HepG2 (cell line): ENCODE data around the gene FLRT3. TPM values are rescaled to one million over a fixed set of nuclear protein-coding genes. Genes with fewer than 3 reads are reported as not detected.
A peak's percentile ranks its signal among the peaks of the same experiment; 100 is the strongest.

Experiments
- ATAC-seq: fragments of 200-7000 bp; cut with Tn5 transposase; 3 replicates; pipeline ENCODE4 v1.9.1; 2020; ENCODE audit warnings: mild to moderate bottlenecking, moderate library complexity
- BruUV-seq: library from RNA; stranded (reverse); fragments of 400-500 nt; replicated peaks from 2 replicates; lab custom pipeline; 2021; lab: Mats Ljungman, UMichigan
- CTCF ChIA-PET: fragments of 300-600 bp; formaldehyde crosslinking; extraction: SDS; loops from one replicate; lab custom pipeline; 2021; ENCODE audit warnings: low total read pairs, inconsistent platforms, low intra/inter-chr PET ratio; lab: Yijun Ruan, JAX
- POLR2A ChIA-PET: fragments of 350-600 bp; sonication (Branson Sonifier 250); formaldehyde crosslinking; loops from one replicate; lab custom pipeline; 2020; ENCODE audit warnings: antibody characterized with exemption, inconsistent platforms; lab: Yijun Ruan, JAX
- DNase-seq: peaks from one replicate; pipeline ENCODE4 v3.0.0-alpha.2; 2015; ENCODE audit warnings: low spot score
- FAIRE-seq: peaks from 3 replicates; lab custom pipeline; 2011; peaks lifted over from hg19 to GRCh38; lab: Jason Lieb, UNC
- H2AFZ ChIP-seq: one replicate; pipeline ENCODE4 v1.6.1; 2011; ENCODE audit warnings: low read length, inconsistent platforms
- H3K27ac ChIP-seq: fragments of 300-600 bp; 3 replicates; pipeline ENCODE4 v1.8.0; 2011; ENCODE audit warnings: mixed run types, mild to moderate bottlenecking, mixed read lengths, low read length, inconsistent platforms; ENCODE audit not compliant: insufficient read depth; ENCODE audit errors: extremely low read length
- H3K27me3 ChIP-seq, 2 experiments: fragments of 200-600 bp in 1 of 2; 2 replicates in 1 of 2; 3 replicates in 1 of 2; pipeline versions ENCODE4 v1.6.0 to v1.8.0; 2011; ENCODE audit warnings: low read length in 2 of 2, mild to moderate bottlenecking in 2 of 2, moderate library complexity in 2 of 2, inconsistent platforms in 1 of 2; ENCODE audit not compliant: insufficient read depth in 2 of 2, control insufficient read depth in 1 of 2
- H3K36me3 ChIP-seq, 2 experiments: fragments of 200-600 bp in 1 of 2; replicated peaks in 1 of 2; 2 replicates in 1 of 2; 3 replicates in 1 of 2; pipeline versions ENCODE4 v1.5.1 to v1.8.0; 2011; ENCODE audit warnings: low read length in 2 of 2, inconsistent platforms in 1 of 2; ENCODE audit not compliant: insufficient read depth in 2 of 2, control insufficient read depth in 1 of 2
- H3K4me1 ChIP-seq: 2 replicates; pipeline ENCODE4 v1.5.1; 2012; ENCODE audit warnings: low read length, inconsistent platforms; ENCODE audit not compliant: insufficient read depth
- H3K4me2 ChIP-seq: 2 replicates; pipeline ENCODE4 v1.6.0; 2011; ENCODE audit warnings: low read depth, low read length, inconsistent platforms
- H3K4me3 ChIP-seq, 3 experiments: fragments of 200-600 bp in 1 of 3; sonication (generic), shearing (Covaris generic) in 1 of 3; replicated peaks in 1 of 3; 2 replicates each; pipeline ENCODE4 v1.5.1; 2011 to 2016; ENCODE audit warnings: low read length in 3 of 3, inconsistent platforms in 2 of 3, low read depth in 2 of 3, mild to moderate bottlenecking in 2 of 3, control low read depth in 1 of 3, mixed read lengths in 1 of 3; ENCODE audit not compliant: insufficient read depth in 1 of 3
- H3K79me2 ChIP-seq: one replicate; pipeline ENCODE4 v1.6.1; 2011; ENCODE audit warnings: low read length, inconsistent platforms; ENCODE audit not compliant: insufficient read depth
- H3K9ac ChIP-seq: 2 replicates; pipeline ENCODE4 v1.6.0; 2011; ENCODE audit warnings: mild to moderate bottlenecking, low read depth, low read length, inconsistent platforms; ENCODE audit not compliant: insufficient read depth
- H3K9me3 ChIP-seq: 2 replicates; pipeline ENCODE4 v1.5.1; 2012; ENCODE audit warnings: mild to moderate bottlenecking, low read length
- H4K20me1 ChIP-seq: 2 replicates; pipeline ENCODE4 v1.6.0; 2011; ENCODE audit warnings: inconsistent platforms, mild to moderate bottlenecking, low read length, moderate library complexity; ENCODE audit not compliant: insufficient read depth
- HNRNPLL ChIP-seq: fragments of 200-400 bp; formaldehyde crosslinking; IDR thresholded peaks from 2 replicates; pipeline ENCODE4 v1.6.1; 2017; ENCODE audit warnings: mild to moderate bottlenecking, low read depth, low read length; ENCODE audit not compliant: poor library complexity, severe bottlenecking
- KLF12 ChIP-seq: sonication (generic); formaldehyde crosslinking; IDR thresholded peaks from 2 replicates; pipeline ENCODE4 v1.4.0; 2020; ENCODE audit warnings: missing genetic modification reagents, borderline replicate concordance
- MED1 ChIP-seq: sonication (generic); formaldehyde crosslinking; IDR thresholded peaks from 2 replicates; pipeline ENCODE4 v1.4.0; 2020; ENCODE audit warnings: missing genetic modification reagents
- MIER3 ChIP-seq: IDR thresholded peaks from 2 replicates; pipeline ENCODE4 v1.6.1; 2016; ENCODE audit warnings: missing compliant biosample characterization, borderline replicate concordance
- ZKSCAN5 ChIP-seq: sonication (generic); formaldehyde crosslinking; IDR thresholded peaks from 2 replicates; pipeline ENCODE4 v1.5.1; 2020; ENCODE audit warnings: mild to moderate bottlenecking, missing genetic modification reagents
- ZNF20 ChIP-seq: sonication (generic); formaldehyde crosslinking; IDR thresholded peaks from 2 replicates; pipeline ENCODE4 v1.4.0; 2020; ENCODE audit warnings: mild to moderate bottlenecking, moderate library complexity, missing genetic modification reagents
- ZNF501 ChIP-seq: sonication (generic); formaldehyde crosslinking; IDR thresholded peaks from 2 replicates; pipeline ENCODE4 v1.5.1; 2020; ENCODE audit warnings: mild to moderate bottlenecking, moderate library complexity, missing genetic modification reagents
- ZNF556 ChIP-seq: sonication (generic); formaldehyde crosslinking; IDR thresholded peaks from 2 replicates; pipeline ENCODE4 v1.4.0; 2020; ENCODE audit warnings: mild to moderate bottlenecking, missing genetic modification reagents, borderline replicate concordance
- WGBS: methylation state at CpG from one replicate; pipeline ENCODE4 v1.1.6; 2017; ENCODE audit warnings: low lambda C conversion rate; 5-methylcytosine and 5-hydroxymethylcytosine counted together
- in situ Hi-C: cut with HindIII; loops from 2 replicates; pipeline ENCODE4 v1.10.0; 2017; ENCODE audit warnings: low pct_unique_long_range_greater_than_20kb; ENCODE audit not compliant: extremely low pct_ligation_motif_present
- intact Hi-C: fragments of 100-400 bp; cut with micrococcal nuclease; formaldehyde crosslinking; loops from one replicate; pipeline ENCODE4 v1.10.0; 2022; ENCODE audit not compliant: unreplicated experiment
- polyA plus RNA-seq, 8 experiments: library from polyadenylated mRNA; depleted of rRNA in 3 of 8; stranded (reverse) in 7 of 8; unstranded in 1 of 8; fragments of >200 nt; fragmentation: Illumina TruSeq in 4 of 8; extraction: Trizol in 4 of 8; gene quantifications; 2 replicates each; pipeline versions ENCODE4 v1.2.1 to v1.2.3, GENCODE V29; 2011 to 2016; ENCODE audit warnings: low read depth in 4 of 8, missing spikeins in 1 of 8, mixed read lengths in 1 of 8; ENCODE audit not compliant: insufficient read depth in 1 of 8
- total RNA-seq, 5 experiments: library from RNA; depleted of rRNA; stranded (reverse); fragments of >200 nt; fragmentation: Illumina TruSeq; extraction: Trizol; gene quantifications; 2 replicates each; pipeline ENCODE4 v1.2.3, GENCODE V29; 2016; ENCODE audit warnings: low read depth in 1 of 5
- TF ChIP-seq, protein P1 (sequence below): sonication (generic); formaldehyde crosslinking; IDR thresholded peaks from 2 replicates; pipeline ENCODE4 v1.4.0; 2020; ENCODE audit warnings: missing genetic modification reagents, mild to moderate bottlenecking, borderline replicate concordance
- TF ChIP-seq, protein P2 (sequence below): sonication (generic); formaldehyde crosslinking; IDR thresholded peaks from 2 replicates; pipeline ENCODE4 v1.5.0; 2020; ENCODE audit warnings: missing genetic modification reagents, mild to moderate bottlenecking, borderline replicate concordance
- TF ChIP-seq, protein P3 (sequence below): fragments of 450-650 bp; IDR thresholded peaks from 2 replicates; pipeline ENCODE4 v1.6.1; 2017

The FLRT3 gene
- total and polyA plus RNA-seq, 2 of the 13 experiments (the other 11 are each of a cell fraction or from before 2014, with no cell fraction given) = 0.44 to 5.3 TPM

GRCh38 chr20:14288341-14289330 is 48.8 kb downstream of the FLRT3 start:
- H3K4me3 ChIP-seq = no peak overlapping the region
- H3K9me3 ChIP-seq = no peaks in the 10 kb centered on the region
- ChIA-PET POLR2A (no interaction called here), CTCF (no interaction called here)
- WGBS = 10% methylated on average over 3 of the region's 3 CpGs
- H3K79me2 ChIP-seq = no peaks in the 10 kb centered on the region
- no peak overlapping the region for H3K4me2 ChIP-seq
- TF ChIP-seq MIER3 (CRISPR knock-in tag) = no peak
- TF ChIP-seq, protein P1, sequence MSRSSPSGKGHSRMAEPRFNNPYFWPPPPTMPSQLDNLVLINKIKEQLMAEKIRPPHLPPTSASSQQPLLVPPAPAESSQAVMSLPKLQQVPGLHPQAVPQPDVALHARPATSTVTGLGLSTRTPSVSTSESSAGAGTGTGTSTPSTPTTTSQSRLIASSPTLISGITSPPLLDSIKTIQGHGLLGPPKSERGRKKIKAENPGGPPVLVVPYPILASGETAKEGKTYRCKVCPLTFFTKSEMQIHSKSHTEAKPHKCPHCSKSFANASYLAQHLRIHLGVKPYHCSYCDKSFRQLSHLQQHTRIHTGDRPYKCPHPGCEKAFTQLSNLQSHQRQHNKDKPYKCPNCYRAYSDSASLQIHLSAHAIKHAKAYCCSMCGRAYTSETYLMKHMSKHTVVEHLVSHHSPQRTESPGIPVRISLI (CRISPR knock-in tag) = no peak
- TF ChIP-seq ZNF20 = no peak
- TF ChIP-seq, protein P2, sequence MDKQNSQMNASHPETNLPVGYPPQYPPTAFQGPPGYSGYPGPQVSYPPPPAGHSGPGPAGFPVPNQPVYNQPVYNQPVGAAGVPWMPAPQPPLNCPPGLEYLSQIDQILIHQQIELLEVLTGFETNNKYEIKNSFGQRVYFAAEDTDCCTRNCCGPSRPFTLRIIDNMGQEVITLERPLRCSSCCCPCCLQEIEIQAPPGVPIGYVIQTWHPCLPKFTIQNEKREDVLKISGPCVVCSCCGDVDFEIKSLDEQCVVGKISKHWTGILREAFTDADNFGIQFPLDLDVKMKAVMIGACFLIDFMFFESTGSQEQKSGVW = no peak
- TF ChIP-seq ZNF501 (CRISPR knock-in tag) = no peak
- TF ChIP-seq HNRNPLL = no peak
- no peak for TF ChIP-seq ZKSCAN5 (CRISPR knock-in tag)
- TF ChIP-seq KLF12 = no peak
- TF ChIP-seq ZNF556 (CRISPR knock-in tag) = no peak
- TF ChIP-seq, protein P3, sequence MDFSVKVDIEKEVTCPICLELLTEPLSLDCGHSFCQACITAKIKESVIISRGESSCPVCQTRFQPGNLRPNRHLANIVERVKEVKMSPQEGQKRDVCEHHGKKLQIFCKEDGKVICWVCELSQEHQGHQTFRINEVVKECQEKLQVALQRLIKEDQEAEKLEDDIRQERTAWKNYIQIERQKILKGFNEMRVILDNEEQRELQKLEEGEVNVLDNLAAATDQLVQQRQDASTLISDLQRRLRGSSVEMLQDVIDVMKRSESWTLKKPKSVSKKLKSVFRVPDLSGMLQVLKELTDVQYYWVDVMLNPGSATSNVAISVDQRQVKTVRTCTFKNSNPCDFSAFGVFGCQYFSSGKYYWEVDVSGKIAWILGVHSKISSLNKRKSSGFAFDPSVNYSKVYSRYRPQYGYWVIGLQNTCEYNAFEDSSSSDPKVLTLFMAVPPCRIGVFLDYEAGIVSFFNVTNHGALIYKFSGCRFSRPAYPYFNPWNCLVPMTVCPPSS = no peak
- no peak for TF ChIP-seq MED1 (CRISPR knock-in tag)
- TF ChIP-seq, all 625 proteins: peak for 0
- in situ Hi-C loops (no loop called here), intact Hi-C loops (no loop called here)
- H4K20me1 ChIP-seq = no peaks in the 10 kb centered on the region
- H3K27ac ChIP-seq = no peak overlapping the region
- DNase-seq = peak; percentile 13
- no peaks in the 10 kb centered on the region for H3K36me3 ChIP-seq
- H3K9ac ChIP-seq = no peak overlapping the region
- no peak overlapping the region for H2AFZ ChIP-seq
- no peaks in the 10 kb centered on the region for H3K27me3 ChIP-seq
- no TSS peak for BruUV-seq
- no peak for FAIRE-seq
- H3K4me1 ChIP-seq = no peaks in the 10 kb centered on the region
- ATAC-seq = no peak; the same call in 2 of the 3 replicates
